Measurements from ENCODE around the gene CSNK1G2.

Gene CSNK1G2

DNA sequence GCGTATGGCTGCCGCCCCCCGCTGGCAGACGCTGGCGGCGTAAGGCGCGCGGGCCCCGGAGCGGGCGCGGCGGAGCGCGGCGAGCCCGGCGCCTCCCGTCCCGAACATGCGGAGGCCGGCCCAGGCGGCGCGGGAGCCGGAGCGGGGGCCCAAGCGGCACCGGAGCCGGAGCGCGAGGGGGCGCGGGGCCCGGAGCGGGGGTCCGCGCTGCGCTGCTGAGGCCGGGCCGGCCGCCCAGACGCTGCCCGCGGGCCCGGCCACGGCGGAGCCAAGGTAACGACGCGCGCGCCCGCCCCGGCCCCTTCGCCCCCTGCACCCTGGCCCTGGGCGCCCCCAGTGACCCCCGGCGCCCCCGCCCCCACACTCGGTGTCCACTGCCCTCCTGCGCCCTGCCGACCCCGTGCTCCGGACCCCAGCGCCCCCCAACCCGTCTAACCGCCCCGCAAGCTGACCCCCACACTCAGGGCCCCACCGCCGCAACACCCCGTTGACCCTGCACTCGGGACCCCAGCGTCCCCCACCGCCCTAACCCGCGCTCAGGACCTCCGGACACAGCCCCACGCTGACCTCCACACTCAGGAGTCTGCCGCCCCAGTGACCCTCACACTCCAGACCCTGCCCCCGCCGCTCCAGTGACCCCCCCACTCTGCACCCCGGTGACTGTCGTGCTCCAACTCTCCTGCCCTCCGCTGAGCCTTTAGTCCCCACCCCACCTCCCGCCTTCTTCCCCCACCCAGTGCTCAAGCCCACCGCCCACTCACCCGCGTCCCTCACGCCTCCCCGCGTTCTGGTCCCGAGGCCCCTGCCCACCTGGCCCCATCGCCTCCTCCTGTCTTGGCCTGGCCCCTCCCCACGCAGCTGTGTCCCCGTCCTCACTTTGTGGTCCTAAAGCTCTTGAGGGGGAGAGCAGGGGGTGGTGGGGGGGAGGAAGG lies at the start of gene CSNK1G2:
Gene CSNK1G2 (plus strand): TSS at position 27 of the 932 bp plus-strand sequence. CDS start 28,601 bp downstream, outside the sequence.
- Histone ChIP-seq H3K4me3 (ENCODE audit: insufficient read length, low read depth) (peak within 1 kb of the TSS; percentile 88), H3K4me1 (ENCODE audit: insufficient read depth, insufficient read length) (peaks cover 30% of the 10 kb centered on the region)
- DNase-seq (ENCODE audit: low read depth, low spot score): no peak

DNA sequence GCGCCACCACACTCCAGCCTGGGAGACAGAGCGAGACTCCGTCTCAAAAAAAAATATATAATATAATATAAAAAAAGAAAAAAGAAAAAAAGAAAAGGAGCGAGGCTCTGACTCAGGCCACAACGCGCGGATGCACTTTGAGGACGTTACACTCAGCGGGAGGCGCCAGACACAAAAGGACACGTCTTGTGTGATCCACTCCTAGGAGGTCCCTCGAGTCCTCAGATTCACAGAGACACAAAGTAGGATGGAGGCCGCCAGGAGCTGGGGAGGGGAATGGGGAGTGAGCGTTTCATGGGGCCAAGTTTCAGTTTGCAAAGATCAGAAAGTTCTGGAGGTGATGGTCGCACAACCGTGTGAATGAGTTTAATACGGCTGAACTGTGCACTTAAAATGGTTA lies 47.2 kb upstream of the CSNK1G2 start:
- no peak for DNase-seq (ENCODE audit: low read depth, low spot score)
- H3K9me3 ChIP-seq (ENCODE audit: insufficient read depth, low read length): no peaks in the 10 kb centered on the region
- no peaks in the 10 kb centered on the region for H3K27me3 ChIP-seq (ENCODE audit: insufficient read depth, insufficient read length)
- H3K36me3 ChIP-seq (ENCODE audit: insufficient read depth, insufficient read length, low read length): no peaks in the 10 kb centered on the region
- no peak for TF ChIP-seq SUZ12 (IDR thresholded peaks at IDR 0.05; ENCODE audit: extremely low read depth, insufficient read depth, insufficient read length)
- TF ChIP-seq YY1 (IDR thresholded peaks at IDR 0.05; ENCODE audit: insufficient read depth, insufficient read length): no peak
- no peak for TF ChIP-seq ZNF274 (IDR thresholded peaks at IDR 0.05; ENCODE audit: low read depth, low read length)
- no peak overlapping the region for H3K4me3 ChIP-seq (ENCODE audit: insufficient read length, low read depth)
- H3K4me1 ChIP-seq (ENCODE audit: insufficient read depth, insufficient read length): peaks cover 5% of the 10 kb centered on the region
- no peak overlapping the region for H3K9ac ChIP-seq (ENCODE audit: insufficient read length, low read depth)

More for the DNA sequence above, at the start of gene CSNK1G2:
- peaks cover 8% of the 10 kb centered on the region for H3K36me3 ChIP-seq (ENCODE audit: insufficient read depth, insufficient read length, low read length)
- H3K27me3 ChIP-seq (ENCODE audit: insufficient read depth, insufficient read length): no peaks in the 10 kb centered on the region
- TF ChIP-seq ZNF274 (IDR thresholded peaks at IDR 0.05; ENCODE audit: low read depth, low read length) (no peak), YY1 (IDR thresholded peaks at IDR 0.05; ENCODE audit: insufficient read depth, insufficient read length) (no peak), SUZ12 (IDR thresholded peaks at IDR 0.05; ENCODE audit: extremely low read depth, insufficient read depth, insufficient read length) (no peak)
- no peaks in the 10 kb centered on the region for H3K9me3 ChIP-seq (ENCODE audit: insufficient read depth, low read length)
- H3K9ac ChIP-seq (ENCODE audit: insufficient read length, low read depth): peak within 1 kb of the TSS; percentile 96

DNA sequence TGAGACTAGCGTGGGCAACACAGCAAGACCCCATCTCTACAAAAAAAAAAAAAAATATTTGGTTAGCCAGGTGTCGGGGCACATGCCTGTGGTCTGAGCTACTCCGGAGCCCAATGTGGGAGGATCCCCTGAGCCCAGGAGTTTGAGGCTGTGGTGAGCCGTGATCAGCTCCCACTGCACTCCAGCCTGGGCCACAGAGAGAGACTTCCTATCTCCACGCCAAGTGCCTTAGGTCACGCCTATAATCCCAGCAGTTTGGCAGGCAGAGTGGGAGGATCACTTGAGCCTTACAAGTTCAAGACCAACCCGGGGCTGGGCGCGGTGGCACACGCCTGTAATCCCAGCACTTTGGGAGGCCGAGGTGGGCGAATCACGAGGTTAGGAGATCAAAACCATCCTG lies 44.5 kb upstream of the CSNK1G2 start:
- no peak for DNase-seq (ENCODE audit: low read depth, low spot score)
- no peaks in the 10 kb centered on the region for H3K27me3 ChIP-seq (ENCODE audit: insufficient read depth, insufficient read length)
- H3K9ac ChIP-seq (ENCODE audit: insufficient read length, low read depth): no peak overlapping the region
- H3K4me1 ChIP-seq (ENCODE audit: insufficient read depth, insufficient read length): peaks cover 5% of the 10 kb centered on the region
- no peak for TF ChIP-seq ZNF274 (IDR thresholded peaks at IDR 0.05; ENCODE audit: low read depth, low read length)
- TF ChIP-seq SUZ12 (IDR thresholded peaks at IDR 0.05; ENCODE audit: extremely low read depth, insufficient read depth, insufficient read length): no peak
- TF ChIP-seq YY1 (IDR thresholded peaks at IDR 0.05; ENCODE audit: insufficient read depth, insufficient read length): no peak
- no peaks in the 10 kb centered on the region for H3K9me3 ChIP-seq (ENCODE audit: insufficient read depth, low read length)
- H3K4me3 ChIP-seq (ENCODE audit: insufficient read length, low read depth): no peak overlapping the region
- no peaks in the 10 kb centered on the region for H3K36me3 ChIP-seq (ENCODE audit: insufficient read depth, insufficient read length, low read length)

DNA sequence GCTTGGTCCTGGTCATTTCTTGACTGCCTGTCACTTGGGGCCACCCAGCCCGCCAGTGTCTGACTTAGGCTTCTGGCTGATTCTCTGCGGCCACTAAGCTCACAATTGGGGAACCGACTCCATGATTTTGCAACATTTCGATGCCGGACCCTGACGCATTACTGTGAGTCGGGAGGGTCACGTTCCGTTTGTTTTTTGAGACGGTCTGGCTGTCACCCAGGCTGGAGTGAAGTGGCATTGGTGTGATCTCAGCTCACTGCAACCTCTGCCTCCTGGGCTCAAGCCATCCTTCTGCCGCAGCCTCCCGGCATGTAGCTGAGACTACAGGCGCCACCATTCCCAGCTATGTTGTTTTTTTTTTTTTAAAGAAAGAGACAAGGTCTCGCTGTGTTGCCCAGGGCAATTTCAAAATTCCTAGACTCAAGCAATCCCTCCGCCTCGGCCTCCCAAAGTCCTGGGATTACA lies 39.0 kb upstream of the CSNK1G2 start:
- Histone ChIP-seq H3K9ac (ENCODE audit: insufficient read length, low read depth) (peak overlapping the region; percentile 32), H3K4me3 (ENCODE audit: insufficient read length, low read depth) (no peak overlapping the region), H3K36me3 (ENCODE audit: insufficient read depth, insufficient read length, low read length) (peaks cover 11% of the 10 kb centered on the region), H3K9me3 (ENCODE audit: insufficient read depth, low read length) (no peaks in the 10 kb centered on the region), H3K27me3 (ENCODE audit: insufficient read depth, insufficient read length) (no peaks in the 10 kb centered on the region), H3K4me1 (ENCODE audit: insufficient read depth, insufficient read length) (peaks cover 5% of the 10 kb centered on the region)
- TF ChIP-seq SUZ12 (IDR thresholded peaks at IDR 0.05; ENCODE audit: extremely low read depth, insufficient read depth, insufficient read length) (no peak), ZNF274 (IDR thresholded peaks at IDR 0.05; ENCODE audit: low read depth, low read length) (no peak), YY1 (IDR thresholded peaks at IDR 0.05; ENCODE audit: insufficient read depth, insufficient read length) (no peak)
- DNase-seq (ENCODE audit: low read depth, low spot score): no peak

DNA sequence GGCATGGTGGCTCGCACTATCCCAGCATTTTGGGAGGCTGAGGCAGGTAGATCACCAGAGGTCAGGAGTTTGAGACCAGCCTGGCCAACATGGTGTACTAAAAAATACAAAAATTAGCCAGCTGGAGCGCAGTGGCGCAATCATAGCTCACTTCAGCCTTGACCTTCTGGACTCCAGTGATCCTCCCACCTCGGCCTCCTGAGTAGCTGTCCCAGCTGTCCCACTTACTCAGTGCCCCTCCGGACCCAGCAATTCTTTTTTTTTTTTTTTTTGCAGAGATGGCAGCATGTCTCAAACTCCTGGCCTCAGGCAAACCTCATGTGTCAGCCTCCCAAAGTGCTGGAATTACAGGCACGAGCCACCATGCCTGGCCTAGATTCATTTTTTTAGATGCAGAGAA lies 38.0 kb upstream of the CSNK1G2 start:
- no peak for DNase-seq (ENCODE audit: low read depth, low spot score)
- TF ChIP-seq YY1 (IDR thresholded peaks at IDR 0.05; ENCODE audit: insufficient read depth, insufficient read length) (no peak), SUZ12 (IDR thresholded peaks at IDR 0.05; ENCODE audit: extremely low read depth, insufficient read depth, insufficient read length) (no peak), ZNF274 (IDR thresholded peaks at IDR 0.05; ENCODE audit: low read depth, low read length) (no peak)
- Histone ChIP-seq H3K4me1 (ENCODE audit: insufficient read depth, insufficient read length) (peaks cover 13% of the 10 kb centered on the region), H3K4me3 (ENCODE audit: insufficient read length, low read depth) (no peak overlapping the region), H3K36me3 (ENCODE audit: insufficient read depth, insufficient read length, low read length) (peaks cover 21% of the 10 kb centered on the region), H3K27me3 (ENCODE audit: insufficient read depth, insufficient read length) (no peaks in the 10 kb centered on the region), H3K9me3 (ENCODE audit: insufficient read depth, low read length) (no peaks in the 10 kb centered on the region), H3K9ac (ENCODE audit: insufficient read length, low read depth) (peak overlapping the region; percentile 21)

DNA sequence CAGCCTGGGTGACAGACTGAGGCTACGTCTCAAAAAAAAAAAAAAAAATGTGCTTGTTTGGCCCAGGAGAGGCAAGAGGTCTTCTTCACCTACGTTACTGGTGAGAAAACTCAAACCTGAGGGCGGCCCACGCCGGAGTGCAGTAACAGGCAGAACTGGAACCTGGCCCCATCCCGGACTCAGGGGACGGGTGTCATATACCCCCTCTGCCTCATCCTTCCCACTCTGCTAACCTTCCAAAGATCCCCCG lies 36.2 kb upstream of the CSNK1G2 start:
- Histone ChIP-seq H3K9ac (ENCODE audit: insufficient read length, low read depth) (peak overlapping the region; percentile 82), H3K4me1 (ENCODE audit: insufficient read depth, insufficient read length) (peaks cover 25% of the 10 kb centered on the region), H3K36me3 (ENCODE audit: insufficient read depth, insufficient read length, low read length) (peaks cover 35% of the 10 kb centered on the region), H3K4me3 (ENCODE audit: insufficient read length, low read depth) (peak overlapping the region; percentile 66), H3K9me3 (ENCODE audit: insufficient read depth, low read length) (no peaks in the 10 kb centered on the region), H3K27me3 (ENCODE audit: insufficient read depth, insufficient read length) (no peaks in the 10 kb centered on the region)
- TF ChIP-seq SUZ12 (IDR thresholded peaks at IDR 0.05; ENCODE audit: extremely low read depth, insufficient read depth, insufficient read length) (no peak), ZNF274 (IDR thresholded peaks at IDR 0.05; ENCODE audit: low read depth, low read length) (no peak), YY1 (IDR thresholded peaks at IDR 0.05; ENCODE audit: insufficient read depth, insufficient read length) (no peak)
- DNase-seq (ENCODE audit: low read depth, low spot score): no peak

DNA sequence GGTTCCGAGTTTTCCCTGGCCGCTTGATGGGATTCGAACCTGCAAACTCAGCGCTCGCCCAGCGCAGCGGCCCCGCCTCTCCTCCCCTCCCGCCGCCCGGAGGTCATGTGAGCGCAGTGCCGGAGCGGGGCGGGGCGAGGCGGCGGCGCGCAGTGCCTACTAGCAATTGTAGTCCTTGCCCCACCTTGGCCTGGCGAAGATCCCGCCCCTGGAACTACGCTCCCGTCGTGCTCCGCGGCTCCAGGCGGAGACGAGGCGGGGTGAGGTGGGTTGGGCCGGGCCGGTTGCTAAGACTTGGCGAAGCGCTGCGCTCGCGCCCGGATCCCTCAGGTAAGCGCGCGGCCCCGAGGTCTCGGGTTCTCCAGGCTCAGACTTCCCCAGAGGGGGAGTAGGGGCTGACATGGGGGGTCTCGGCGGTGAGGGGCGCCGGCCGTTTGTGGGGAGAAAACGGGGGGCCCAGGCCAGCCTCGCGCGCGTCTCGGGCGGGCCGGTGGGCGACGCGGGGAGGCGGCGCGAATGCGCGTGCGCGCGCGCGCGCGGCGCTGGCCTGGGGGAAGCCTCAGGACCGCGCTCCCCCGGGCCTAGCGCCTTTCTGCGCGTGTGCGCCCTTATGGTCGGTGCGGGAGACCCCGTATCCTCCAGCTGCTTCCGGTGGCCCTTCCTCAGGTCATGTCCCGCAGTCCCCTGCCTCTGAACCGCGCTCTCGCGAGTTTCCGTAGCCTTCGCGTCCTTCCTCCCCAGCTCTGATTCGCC lies 35.7 kb upstream of the CSNK1G2 start, which contains the start of the genes ADAT3 and SCAMP4:
Gene ADAT3 (plus strand): TSS at position 290 of the 753 bp plus-strand sequence. CDS start 6,649 bp downstream, outside the sequence.
Gene SCAMP4 (plus strand): TSS at position 290 of the 753 bp plus-strand sequence. CDS start 9,621 bp downstream, outside the sequence.
- no peaks in the 10 kb centered on the region for H3K27me3 ChIP-seq (ENCODE audit: insufficient read depth, insufficient read length)
- H3K4me3 ChIP-seq (ENCODE audit: insufficient read length, low read depth): peak within 1 kb of the TSS; percentile 66
- peak within 1 kb of the TSS; percentile 90 for H3K9ac ChIP-seq (ENCODE audit: insufficient read length, low read depth)
- peaks cover 40% of the 10 kb centered on the region for H3K36me3 ChIP-seq (ENCODE audit: insufficient read depth, insufficient read length, low read length)
- no peaks in the 10 kb centered on the region for H3K9me3 ChIP-seq (ENCODE audit: insufficient read depth, low read length)
- TF ChIP-seq ZNF274 (IDR thresholded peaks at IDR 0.05; ENCODE audit: low read depth, low read length) (no peak), SUZ12 (IDR thresholded peaks at IDR 0.05; ENCODE audit: extremely low read depth, insufficient read depth, insufficient read length) (no peak), YY1 (IDR thresholded peaks at IDR 0.05; ENCODE audit: insufficient read depth, insufficient read length) (no peak)
- peak; percentile 99 for DNase-seq (ENCODE audit: low read depth, low spot score)
- peaks cover 28% of the 10 kb centered on the region for H3K4me1 ChIP-seq (ENCODE audit: insufficient read depth, insufficient read length)
